Kidney tubule cell (primary cell): ENCODE measurements around the gene MELTF.

Source experiments
- DNase-seq: peaks from one replicate; pipeline ENCODE4 v3.0.0-alpha.2; 2018; ENCODE audit warnings: low spot score

MELTF gene

GRCh38 chr3:197027151-197027895 is 2.3 kb downstream of the MELTF start:
- DNase-seq = peak; percentile 33

GRCh38 chr3:197026481-197026866 is 3.1 kb downstream of the MELTF start:
- DNase-seq = no peak

- DNase-seq = no peak
Measured at GRCh38 chr3:197025736-197026480, 3.7 kb downstream of the MELTF start.

GRCh38 chr3:197024881-197025735 is 4.5 kb downstream of the MELTF start:
- DNase-seq = no peak

- no peak for DNase-seq
Measured at GRCh38 chr3:197023998-197024651, 5.5 kb downstream of the MELTF start.

- peak; percentile 92 for DNase-seq
Measured at GRCh38 chr3:197023241-197023997, 6.2 kb downstream of the MELTF start.

- DNase-seq = no peak
Measured at GRCh38 chr3:197022405-197023231, 7.0 kb downstream of the MELTF start.

- DNase-seq = no peak
Measured at GRCh38 chr3:197021729-197022404, 7.8 kb downstream of the MELTF start.

- no peak for DNase-seq
Measured at GRCh38 chr3:197021231-197021630, 8.4 kb downstream of the MELTF start.

GRCh38 chr3:197019535-197019934 is 10.1 kb downstream of the MELTF start:
- DNase-seq = no peak

- no peak for DNase-seq
Measured at GRCh38 chr3:197019021-197019420, 10.6 kb downstream of the MELTF start.

GRCh38 chr3:197017003-197017402 is 12.6 kb downstream of the MELTF start:
- DNase-seq = no peak

- no peak for DNase-seq
Measured at GRCh38 chr3:197015790-197016736, 13.6 kb downstream of the MELTF start.

- no peak for DNase-seq
Measured at GRCh38 chr3:197014942-197015575, 14.6 kb downstream of the MELTF start.

- no peak for DNase-seq
Measured at GRCh38 chr3:197014024-197014423, 15.6 kb downstream of the MELTF start.

- no peak for DNase-seq
Measured at GRCh38 chr3:197012540-197012883, 17.1 kb downstream of the MELTF start.

- DNase-seq = no peak
Measured at GRCh38 chr3:197011780-197012539, 17.7 kb downstream of the MELTF start.
